GM12892 (cell line): ENCODE results near the gene RARRES2.

Source experiments
- DNase-seq: peaks from one replicate; pipeline ENCODE4 v3.0.0; 2011; ENCODE audit not compliant: insufficient read length
- FAIRE-seq: peaks from 2 replicates; lab custom pipeline; 2011; peaks lifted over from hg19 to GRCh38; lab: Jason Lieb, UNC
- POLR2A ChIP-seq: IDR thresholded peaks from 2 replicates; pipeline ENCODE4 v1.6.1; 2011; ENCODE audit warnings: low read depth, low read length, control low read depth
- POLR2AphosphoS5 ChIP-seq: IDR thresholded peaks from 2 replicates; pipeline ENCODE4 v1.6.1; 2011; ENCODE audit warnings: low read depth, low read length, control low read depth
- TAF1 ChIP-seq: IDR thresholded peaks from 2 replicates; pipeline ENCODE4 v1.6.1; 2011; ENCODE audit warnings: low read depth, mild to moderate bottlenecking, control low read depth, low read length, borderline replicate concordance

The RARRES2 gene

GRCh38 chr7:150339409-150339809, 2.0 kb downstream of the RARRES2 start:
- FAIRE-seq (no peak), DNase-seq (no peak)
- no peak for TF ChIP-seq POLR2A
- no peak for TF ChIP-seq POLR2AphosphoS5
- no peak for TF ChIP-seq TAF1

GRCh38 chr7:150338166-150338829, 3.1 kb downstream of the RARRES2 start:
- FAIRE-seq (no peak), DNase-seq (no peak)
- TF ChIP-seq POLR2AphosphoS5: no peak
- TF ChIP-seq POLR2A: no peak
- no peak for TF ChIP-seq TAF1

GRCh38 chr7:150337659-150338081, 3.8 kb downstream of the RARRES2 start:
- TF ChIP-seq POLR2AphosphoS5 (no peak), POLR2A (no peak), TAF1 (no peak)

GRCh38 chr7:150337179-150337578, 4.2 kb downstream of the RARRES2 start:
- FAIRE-seq: no peak
- no peak for TF ChIP-seq TAF1
- TF ChIP-seq POLR2A: no peak
- no peak for TF ChIP-seq POLR2AphosphoS5

More at GRCh38 chr7:150337659-150338081, 3.8 kb downstream of the RARRES2 start:
- no peak for DNase-seq
- FAIRE-seq: no peak

GRCh38 chr7:150336746-150337145, 4.7 kb downstream of the RARRES2 start:
- DNase-seq (no peak), FAIRE-seq (no peak)
- TF ChIP-seq POLR2AphosphoS5 (no peak), TAF1 (no peak), POLR2A (no peak)

More at GRCh38 chr7:150337179-150337578, 4.2 kb downstream of the RARRES2 start:
- DNase-seq: no peak

GRCh38 chr7:150335774-150336112, 5.7 kb downstream of the RARRES2 start:
- no peak for TF ChIP-seq POLR2AphosphoS5
- TF ChIP-seq TAF1: no peak
- no peak for TF ChIP-seq POLR2A
- no peak for DNase-seq
- FAIRE-seq: no peak

- TF ChIP-seq POLR2AphosphoS5: no peak
- no peak for TF ChIP-seq TAF1
- TF ChIP-seq POLR2A: no peak
- DNase-seq (no peak), FAIRE-seq (no peak)
Observed at GRCh38 chr7:150335108-150335773, 6.2 kb downstream of the RARRES2 start.

GRCh38 chr7:150334108-150334507, 7.3 kb downstream of the RARRES2 start:
- TF ChIP-seq TAF1 (no peak), POLR2AphosphoS5 (no peak), POLR2A (no peak)
- DNase-seq (no peak), FAIRE-seq (no peak)

GRCh38 chr7:150333659-150334058, 7.8 kb downstream of the RARRES2 start:
- TF ChIP-seq TAF1 (no peak), POLR2A (no peak), POLR2AphosphoS5 (no peak)
- no peak for DNase-seq
- no peak for FAIRE-seq

GRCh38 chr7:150332852-150333635, 8.4 kb downstream of the RARRES2 start:
- FAIRE-seq (no peak), DNase-seq (no peak)
- 0 out of 2 replicates have a peak, but pooled peaks have one; percentile 18 for TF ChIP-seq POLR2AphosphoS5
- 0 out of 2 replicates have a peak, but pooled peaks have one; percentile 29 for TF ChIP-seq POLR2A
- TF ChIP-seq TAF1: no peak

GRCh38 chr7:150330211-150330885, 11.1 kb downstream of the RARRES2 start:
- FAIRE-seq (no peak), DNase-seq (no peak)
- no peak for TF ChIP-seq POLR2AphosphoS5
- TF ChIP-seq POLR2A: no peak
- no peak for TF ChIP-seq TAF1
